Epidermal melanocyte (primary cell): ENCODE results near the gene QTRT2.
A peak's percentile ranks its signal among the peaks of the same experiment; 100 is the strongest.

Experiments used
- DNase-seq: peaks from one replicate; pipeline ENCODE4 v3.0.0; 2011; ENCODE audit warnings: low spot score; ENCODE audit not compliant: insufficient read length

The QTRT2 gene

DNA sequence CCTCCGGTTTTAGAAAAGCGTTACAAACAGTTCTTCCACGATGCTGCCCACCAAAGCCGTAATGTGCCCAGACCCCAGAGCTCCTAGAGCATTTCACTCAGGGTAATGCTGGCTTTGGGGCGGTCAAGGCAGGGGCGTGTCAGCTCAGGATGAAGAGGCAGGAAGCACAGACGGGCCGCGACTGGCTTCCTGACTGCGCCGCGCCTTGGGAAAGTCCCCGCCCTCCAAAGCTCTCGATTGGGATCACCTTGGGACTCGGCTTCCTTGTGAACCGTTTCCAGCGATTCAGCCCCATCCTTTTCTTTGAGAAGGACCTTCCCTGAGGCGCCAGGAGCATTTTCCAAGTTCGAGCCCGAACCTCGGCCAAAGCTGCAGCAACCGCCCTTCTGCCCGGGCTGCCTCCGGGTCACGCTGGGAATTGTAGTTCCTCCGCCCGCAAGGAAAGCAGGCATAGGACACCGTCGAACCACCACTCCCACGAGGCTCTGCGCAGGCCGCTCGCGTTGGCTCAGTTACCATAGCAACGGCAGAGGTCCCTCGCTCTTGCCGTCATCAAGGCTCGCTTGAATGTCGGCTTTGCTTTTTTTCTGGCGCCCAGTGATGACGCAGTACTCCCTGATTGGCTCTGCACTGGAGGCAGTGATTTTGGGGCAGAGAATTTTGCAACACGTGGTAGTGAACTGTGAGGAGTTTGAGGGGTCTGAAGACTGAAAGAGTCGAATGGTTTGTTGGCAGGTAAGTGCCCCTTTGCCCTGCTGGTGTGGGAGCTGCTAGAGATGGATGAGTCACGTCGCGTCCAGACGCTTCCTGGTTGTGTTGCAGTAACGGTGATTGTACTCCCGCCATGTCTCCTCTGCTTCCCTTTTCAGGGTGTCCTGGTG is at the start of gene QTRT2, which contains the start of gene CCDC191:
Gene QTRT2, plus strand, starts transcription at position 608 of the 881 bp plus-strand sequence. CDS start 8,521 bp downstream, outside the sequence.
Gene CCDC191, minus strand, starts transcription at position 397 of the 881 bp plus-strand sequence. Its CDS starts 60 bp downstream, at position 337.
- DNase-seq, result peak; percentile 70

DNA sequence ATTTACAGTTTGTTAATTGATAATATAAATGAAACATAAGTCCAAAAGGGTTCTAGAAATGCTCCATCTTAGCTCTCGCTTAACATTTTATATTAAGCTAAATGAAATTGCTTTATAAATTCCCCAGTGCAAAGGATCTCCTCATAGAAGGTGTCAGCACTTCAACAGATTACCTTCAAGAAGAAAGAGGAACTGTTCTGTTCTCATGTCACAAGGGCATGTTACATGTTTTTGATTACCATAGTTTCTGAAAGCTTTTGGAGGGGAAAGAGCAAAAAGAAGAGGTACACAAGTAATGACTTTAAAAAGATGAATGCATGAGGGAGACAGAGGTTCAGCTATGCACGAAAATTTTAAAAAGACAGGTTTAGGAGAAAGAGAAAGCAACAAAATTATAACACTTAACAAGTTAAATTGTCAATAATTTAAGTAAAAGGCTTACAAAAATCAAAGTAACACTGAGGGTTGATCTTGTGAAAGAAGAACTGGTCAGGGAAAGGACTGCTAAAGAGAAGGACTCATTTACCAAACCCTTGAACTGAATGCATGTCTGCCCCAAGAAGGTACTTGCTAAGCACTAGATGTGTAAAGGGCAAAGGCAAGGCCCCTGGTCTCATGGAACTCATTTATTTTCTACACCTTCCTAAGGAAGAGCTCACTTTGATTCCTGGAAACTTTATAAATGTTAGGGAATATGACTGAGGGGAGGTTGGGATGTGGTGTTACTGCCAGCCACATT is 45.3 kb upstream of the QTRT2 start:
- no peak for DNase-seq

DNA sequence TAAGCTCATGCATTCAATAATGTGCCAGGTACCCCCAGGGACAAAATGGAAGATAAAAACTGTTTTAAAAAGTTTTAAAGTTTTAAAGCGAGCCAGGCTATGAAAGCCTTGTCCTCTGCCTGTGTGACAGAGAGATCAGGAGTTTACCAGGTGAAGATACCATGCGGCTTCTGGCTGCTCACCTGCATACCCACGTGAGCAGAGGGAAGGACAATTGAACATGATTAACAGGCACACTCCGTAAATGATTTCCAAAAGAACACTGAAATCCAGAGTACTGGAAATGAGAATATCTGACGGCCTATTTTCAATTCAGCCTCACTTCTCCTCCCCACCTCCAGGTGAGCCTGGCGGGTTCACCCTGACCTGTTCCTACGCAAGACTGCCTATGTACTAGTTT is 42.3 kb upstream of the QTRT2 start:
- no peak for DNase-seq

DNA sequence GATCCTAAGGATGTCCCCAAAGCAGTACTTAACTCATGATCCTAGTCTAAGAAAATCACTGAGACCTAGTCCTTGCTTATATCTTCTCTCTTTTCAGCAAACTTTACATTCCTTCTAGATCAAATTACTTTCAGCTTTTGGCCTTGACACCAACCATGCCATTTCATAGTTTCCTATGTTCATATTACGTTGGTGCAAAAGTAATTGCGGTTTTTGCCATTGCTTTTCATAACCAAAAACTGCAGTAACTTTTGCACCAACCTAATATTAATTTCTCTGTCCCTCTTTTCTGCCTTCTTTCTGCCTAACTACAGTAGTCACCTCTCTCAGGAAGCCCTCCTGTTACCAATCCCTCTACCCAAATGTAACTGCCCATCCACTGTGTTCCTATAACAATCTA is 37.1 kb upstream of the QTRT2 start:
- DNase-seq, result no peak

DNA sequence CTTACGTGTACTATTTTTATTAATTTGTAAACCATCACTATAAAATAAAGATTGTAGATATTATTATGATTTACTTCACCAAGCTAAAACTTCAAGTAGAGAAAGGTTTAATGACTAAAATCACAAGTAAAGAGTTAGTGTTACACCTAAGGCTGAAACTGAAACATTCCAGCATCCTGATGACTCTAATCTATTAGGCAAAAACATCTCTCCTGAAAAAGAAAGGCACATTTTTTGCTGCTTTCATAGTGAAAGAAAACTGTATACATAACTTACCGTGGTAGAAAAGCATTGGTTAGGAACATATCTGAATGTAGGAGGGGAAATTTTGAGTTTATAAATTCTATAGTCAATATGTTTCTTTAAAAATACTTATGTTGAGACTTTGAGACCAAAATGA is 35.6 kb upstream of the QTRT2 start:
- DNase-seq, result no peak

DNA sequence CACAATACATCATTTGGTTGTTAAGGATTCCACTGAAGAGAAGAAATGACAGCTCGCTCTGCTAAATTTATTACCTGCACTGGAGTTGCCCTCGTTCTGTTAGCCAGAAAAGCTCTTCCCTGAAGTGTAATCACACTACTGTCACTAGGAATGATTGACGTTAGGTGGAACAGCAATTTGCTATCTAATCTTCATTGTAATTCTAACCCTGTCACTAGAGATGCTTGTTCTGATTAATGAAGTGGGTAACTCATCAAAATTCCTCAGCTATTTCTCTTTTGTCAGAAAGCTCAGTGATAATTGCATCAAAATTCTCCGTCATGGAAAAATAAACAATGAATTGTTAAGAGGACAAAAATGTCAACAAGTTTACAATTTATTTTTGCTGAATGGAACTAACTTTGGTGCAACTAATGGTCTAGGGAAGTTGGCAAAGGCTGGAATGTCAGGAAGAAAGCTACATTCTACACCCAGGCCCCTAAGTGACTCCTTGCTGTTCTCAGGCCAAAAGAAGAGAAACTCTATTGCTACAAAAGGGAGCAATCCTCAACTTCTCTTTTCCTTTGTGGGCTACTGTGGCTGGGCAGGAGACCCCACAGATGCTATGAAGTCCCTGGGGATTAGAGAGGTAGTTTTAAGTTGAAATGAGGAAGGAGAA is 34.3 kb upstream of the QTRT2 start:
- no peak for DNase-seq

DNA sequence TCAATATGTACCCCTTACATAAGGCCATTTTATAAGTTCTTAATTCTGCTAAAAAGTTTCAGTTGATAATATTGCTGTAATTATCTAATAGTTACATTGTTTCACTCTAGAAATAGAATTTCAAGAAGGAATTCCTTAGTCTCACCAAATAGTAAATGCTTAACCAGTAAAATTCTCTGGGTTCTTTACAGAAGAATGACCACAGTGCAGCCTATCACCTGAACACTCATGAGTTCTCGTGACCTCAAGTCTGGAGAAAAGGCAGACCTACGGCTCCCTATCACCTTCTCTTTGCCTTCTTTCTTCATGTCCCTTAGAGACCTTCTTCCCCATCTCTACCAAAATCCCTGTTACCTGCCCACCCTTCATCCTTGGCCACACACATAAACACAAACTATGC is 31.1 kb upstream of the QTRT2 start:
- DNase-seq, result no peak

DNA sequence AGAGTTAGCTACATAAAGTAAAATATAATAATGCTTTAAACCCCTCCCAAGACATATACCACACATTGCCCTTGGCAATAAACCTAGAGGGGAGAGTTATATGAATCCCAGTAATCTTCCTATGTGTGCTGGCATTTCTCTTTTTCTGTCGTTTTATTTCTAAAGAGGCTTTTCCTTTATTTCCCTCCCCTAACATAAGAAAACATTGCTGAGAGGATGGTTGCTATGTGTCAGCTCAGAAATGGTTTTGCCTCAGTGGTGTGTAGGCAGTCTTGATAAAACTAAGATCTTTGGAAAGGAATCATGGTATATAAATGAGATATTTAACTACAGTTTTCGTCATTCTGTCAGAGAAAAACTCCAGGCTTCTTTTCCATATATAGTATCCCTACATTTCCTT is 30.2 kb upstream of the QTRT2 start:
- no peak for DNase-seq

DNA sequence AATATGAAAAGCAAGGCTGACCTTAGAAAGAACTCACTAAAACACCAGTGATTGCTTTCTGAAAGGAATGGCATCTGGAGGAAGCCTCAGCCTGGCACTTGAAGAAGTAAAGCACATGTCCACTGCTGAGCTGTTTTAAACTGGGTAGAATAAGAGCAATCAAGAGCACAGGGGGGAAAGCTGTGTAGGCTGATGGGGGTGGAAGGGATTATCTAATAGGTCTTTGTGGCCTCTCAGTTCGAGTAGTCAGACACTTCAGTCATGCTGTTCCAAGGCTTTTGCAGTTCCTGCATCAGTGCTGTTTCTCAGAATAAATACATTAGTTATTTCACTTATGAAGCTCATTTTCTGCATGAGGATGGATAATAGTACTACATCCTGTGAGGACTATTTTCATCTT is 22.8 kb upstream of the QTRT2 start:
- no peak for DNase-seq

DNA sequence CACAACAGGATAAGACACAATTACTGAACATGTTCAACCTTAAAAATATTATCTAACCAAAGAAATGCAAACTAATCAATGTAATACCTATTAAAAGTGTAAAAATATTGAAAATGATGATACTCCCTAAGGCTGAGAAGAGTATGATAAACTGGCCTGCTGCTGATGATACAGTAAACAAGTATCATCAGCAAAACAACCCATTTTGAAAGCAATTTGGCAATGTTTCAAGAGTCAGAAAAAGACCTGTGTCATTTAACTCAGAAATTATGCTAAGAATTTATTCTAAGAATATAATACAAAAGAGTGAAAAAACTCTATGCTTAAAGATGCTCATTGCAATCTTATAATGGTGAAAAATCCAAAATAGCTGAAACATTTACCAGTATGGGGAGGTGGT is 22.3 kb upstream of the QTRT2 start:
- no peak for DNase-seq

DNA sequence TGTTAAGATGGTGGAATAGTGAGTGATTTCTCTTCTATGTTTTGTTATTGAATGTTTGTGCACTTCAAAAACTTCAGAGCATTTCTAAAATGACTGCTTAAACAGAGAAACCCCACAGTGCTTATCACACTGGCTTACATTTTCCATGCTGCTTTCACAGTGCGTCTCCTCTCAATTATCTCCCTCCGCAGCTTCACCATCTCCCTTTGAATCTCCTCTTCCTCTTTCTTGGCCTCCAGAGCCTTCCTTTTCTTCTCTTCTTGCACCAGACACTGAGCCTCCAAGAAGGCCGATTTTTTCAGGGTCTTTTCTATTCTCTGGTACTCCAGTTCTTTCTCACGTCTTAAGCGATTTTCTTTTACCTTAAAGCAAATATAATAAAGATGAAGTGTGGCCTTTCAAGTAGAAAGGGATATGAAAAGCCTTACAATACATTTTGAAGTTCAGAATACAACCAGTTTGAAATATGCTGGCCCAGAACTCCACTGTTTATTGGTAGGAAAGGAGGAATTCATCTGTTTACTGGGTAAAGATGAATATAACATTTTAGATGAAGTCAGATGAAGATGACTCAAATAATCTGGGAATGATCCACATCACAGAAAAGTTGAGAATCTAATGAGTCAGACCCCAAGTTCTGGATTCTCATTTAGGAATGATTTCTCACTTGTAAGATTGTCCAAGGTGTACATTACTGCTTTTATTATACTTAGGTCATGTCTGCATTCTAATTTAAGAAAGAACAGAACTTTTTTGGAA is 21.6 kb upstream of the QTRT2 start:
- DNase-seq, result no peak

DNA sequence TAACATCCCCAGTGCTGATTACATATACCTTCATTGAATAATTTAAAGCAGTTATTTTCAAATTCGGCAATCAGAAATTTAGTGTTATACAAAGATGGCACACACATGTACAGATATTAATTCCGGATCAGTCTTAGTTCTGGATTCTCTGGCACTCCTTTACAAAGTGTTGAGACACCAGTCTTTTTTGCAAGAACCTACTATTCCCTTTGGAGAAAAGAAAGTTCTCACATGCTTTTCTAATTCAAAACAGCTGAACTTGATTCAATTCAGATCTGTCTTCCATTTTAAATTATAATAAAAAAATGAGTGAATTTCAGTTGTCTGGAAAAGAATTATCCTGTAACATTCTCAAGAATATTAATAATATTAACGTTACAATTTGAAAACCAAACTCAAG is 20.6 kb upstream of the QTRT2 start:
- DNase-seq, result no peak

DNA sequence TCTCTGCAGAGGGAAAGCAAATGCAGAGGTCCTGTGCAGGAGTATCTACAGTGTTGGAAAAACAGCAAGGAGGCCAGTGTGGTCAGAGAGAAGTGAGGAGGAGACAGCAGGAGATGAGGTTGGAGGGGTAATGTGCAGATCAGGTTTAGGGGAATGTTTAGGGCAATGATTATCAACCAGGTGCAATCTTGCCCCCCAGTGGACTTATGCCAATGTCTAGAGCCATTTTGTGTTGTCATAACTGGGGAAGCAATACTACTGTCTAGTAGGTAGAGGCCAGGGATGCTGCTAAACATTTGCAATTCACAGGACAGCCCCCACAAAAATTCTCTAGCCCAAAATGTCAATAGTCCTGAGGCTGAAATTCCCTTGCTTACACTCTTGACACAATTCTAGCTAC is 13.3 kb upstream of the QTRT2 start:
- DNase-seq, result no peak

DNA sequence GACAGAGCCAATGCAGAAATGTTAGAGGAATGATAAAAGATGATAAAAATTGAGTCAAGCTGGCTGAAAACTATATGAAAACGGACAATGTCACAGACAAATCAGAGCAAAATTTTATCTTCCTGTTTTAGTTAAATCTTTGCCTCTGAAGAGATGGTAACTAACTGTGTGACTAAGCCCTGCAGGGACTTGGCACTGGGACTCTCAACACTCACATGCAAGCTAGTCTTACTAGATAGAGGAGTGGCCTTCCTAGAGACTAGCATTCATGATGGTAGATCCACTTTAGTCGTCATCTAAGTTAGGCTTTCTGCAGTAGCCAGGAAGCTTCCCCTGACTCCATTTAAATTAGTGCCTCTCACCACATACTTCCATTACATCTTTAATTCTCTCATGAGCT is 4.3 kb upstream of the QTRT2 start:
- DNase-seq, result no peak

DNA sequence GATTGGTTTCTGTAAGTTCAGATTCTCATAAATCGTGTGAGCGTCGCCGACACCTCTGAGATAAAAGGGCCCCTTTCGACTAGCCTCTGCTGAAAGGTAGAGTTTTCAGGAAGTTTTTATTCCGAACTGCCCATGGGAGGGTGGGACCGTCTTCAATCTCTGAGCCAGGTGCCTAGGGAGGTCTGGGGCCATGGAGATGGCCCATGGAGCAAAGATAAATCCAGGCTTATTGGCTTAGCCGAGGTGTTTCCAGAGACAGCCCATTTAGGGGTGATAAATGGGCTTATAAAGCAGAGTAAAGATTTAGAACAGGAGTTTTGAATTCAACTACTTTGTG is 442 bp downstream of the QTRT2 start:
- DNase-seq, result no peak

DNA sequence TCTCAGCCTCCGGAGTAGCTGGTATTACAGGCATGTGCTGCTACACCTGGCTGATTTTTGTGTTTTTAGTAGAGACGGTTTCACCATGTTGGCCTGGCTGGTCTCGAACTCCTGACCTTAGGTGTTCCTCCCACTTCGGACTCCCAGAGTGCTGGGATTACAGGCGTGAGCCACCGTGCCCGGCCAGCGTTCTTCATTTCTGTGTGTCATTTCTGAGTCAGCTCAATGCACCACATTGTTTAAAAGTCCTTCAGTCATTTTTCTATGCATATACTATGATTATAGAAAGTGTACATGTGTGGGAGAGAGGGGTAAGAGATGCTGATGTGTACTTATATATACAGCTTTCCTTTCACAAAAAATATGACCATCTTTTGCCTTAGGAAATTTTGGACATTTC is 2.1 kb downstream of the QTRT2 start:
- no peak for DNase-seq

DNA sequence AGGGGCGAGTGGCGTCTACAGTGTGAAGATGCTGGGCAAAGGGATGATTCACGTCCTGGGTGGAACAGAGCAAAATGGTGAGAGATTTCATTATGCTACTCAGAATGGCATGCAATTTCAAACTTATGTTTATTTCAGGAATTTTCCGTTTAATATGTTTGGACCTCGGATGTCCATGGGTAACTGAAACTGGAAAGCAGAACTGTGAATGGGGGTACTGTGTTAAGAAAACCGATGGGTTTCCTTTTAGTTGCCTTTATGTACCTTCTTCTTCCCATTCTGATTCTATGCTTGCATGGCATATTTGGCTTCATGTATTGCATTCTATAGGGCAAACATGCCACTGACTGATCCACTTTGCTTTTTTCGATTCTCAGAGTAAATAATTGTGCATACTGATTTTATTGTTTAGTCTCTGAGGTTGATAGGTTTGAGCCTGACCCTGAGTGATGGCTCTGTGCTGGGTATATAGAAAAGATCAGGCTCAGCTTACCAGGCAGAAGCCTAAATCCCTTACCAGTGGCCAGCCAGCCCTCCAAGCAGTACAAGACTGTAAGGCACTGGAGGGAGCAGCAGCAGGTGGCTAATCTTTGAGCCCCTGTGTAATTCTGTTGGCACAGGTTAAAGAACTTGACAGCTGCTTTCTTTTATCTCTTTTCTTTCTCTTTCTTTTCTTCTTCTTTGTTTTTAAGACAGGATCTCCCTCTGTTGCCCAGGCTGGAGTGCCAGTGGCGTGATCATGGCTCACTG is 4.5 kb downstream of the QTRT2 start:
- DNase-seq, result no peak

DNA sequence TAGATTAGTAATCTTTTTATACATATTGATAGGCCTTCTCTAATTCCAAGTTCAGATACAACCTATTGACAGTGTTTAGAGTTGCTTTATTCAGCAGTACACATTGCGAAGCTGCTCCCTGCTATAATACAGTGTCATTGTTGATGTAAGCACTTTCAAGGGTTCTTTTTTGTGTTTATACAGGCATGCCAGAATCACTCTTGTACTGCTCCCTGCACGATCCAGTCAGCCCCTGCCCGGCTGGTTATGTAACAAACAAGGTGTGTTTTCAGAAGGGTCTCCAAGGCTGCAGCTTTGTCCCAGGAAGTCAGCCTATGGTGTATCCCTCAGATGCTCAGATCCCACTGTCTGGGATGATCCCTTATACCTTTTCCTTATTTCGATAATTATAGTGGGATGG is 11.3 kb downstream of the QTRT2 start:
- DNase-seq, result no peak

DNA sequence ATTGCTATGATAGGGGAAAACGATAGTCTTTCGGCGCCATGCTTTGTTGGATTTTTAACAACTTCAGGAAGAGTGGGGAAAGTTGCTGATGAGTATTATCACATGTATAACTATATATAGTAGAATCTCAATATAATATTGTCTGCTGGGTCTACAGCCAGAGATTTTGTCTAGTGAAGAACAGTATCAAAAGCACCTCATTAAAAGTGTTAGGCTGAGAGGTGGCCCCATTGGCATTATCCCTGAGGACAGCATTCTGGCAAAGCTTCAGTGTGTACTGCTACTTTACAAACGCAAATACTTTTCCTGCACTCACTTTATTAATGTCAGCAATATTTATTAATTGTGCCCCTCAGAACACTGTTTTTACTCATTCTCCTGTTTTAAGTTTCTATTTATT is 11.8 kb downstream of the QTRT2 start:
- DNase-seq, result no peak

DNA sequence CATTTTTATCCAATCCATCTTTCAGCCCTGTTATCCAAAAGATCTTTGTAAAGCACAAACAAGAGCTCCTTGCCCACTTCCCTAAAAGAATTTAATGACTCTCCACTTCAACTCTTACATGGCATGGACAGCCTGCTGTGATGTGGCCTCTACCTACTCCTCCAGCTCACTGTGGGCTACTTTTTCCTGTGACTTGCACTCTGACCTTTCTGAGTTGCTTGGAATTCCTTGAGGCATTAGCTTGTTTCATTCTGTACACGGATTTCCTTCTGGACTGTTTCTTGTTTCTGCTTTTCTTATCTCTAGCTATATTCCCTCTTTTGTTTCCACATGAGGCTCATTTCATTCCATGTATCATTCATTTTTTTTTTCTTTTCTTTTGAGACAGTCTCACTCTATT is 15.2 kb downstream of the QTRT2 start:
- DNase-seq, result no peak

DNA sequence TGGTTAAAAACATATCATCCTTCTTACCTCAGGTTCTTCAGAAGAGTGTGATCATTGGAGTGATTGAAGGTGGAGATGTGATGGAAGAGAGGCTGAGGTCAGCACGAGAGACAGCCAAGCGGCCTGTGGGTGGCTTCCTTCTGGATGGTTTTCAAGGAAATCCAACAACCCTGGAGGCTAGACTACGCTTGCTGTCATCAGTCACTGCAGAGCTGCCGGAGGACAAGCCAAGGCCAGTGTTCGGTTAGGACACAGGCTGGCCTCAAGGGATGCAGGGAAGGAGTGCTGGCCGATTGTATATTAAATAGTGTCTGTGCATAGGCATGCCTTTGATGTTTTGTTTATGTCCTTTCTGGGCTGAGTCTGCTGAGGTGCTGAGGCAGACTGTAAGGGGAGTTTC is 20.2 kb downstream of the QTRT2 start:
- no peak for DNase-seq
